HFF-Myc (cell line): ENCODE data around the gene SLC27A3.

Experiments used
- DNase-seq: peaks from one replicate; pipeline ENCODE4 v3.0.0-alpha.2; 2011; ENCODE audit warnings: low read depth; ENCODE audit errors: extremely low read depth
- H3K4me3 ChIP-seq: replicated peaks from 2 replicates; pipeline ENCODE4 v1.5.1; 2011; ENCODE audit warnings: low read depth, mild to moderate bottlenecking, control low read depth, low read length
- TF ChIP-seq, protein P1 (sequence below): IDR thresholded peaks from 2 replicates; pipeline ENCODE4 v1.5.1; 2012; ENCODE audit warnings: mild to moderate bottlenecking, low read depth, low read length, control low read depth; ENCODE audit errors: missing control alignments

Gene SLC27A3, protein sequence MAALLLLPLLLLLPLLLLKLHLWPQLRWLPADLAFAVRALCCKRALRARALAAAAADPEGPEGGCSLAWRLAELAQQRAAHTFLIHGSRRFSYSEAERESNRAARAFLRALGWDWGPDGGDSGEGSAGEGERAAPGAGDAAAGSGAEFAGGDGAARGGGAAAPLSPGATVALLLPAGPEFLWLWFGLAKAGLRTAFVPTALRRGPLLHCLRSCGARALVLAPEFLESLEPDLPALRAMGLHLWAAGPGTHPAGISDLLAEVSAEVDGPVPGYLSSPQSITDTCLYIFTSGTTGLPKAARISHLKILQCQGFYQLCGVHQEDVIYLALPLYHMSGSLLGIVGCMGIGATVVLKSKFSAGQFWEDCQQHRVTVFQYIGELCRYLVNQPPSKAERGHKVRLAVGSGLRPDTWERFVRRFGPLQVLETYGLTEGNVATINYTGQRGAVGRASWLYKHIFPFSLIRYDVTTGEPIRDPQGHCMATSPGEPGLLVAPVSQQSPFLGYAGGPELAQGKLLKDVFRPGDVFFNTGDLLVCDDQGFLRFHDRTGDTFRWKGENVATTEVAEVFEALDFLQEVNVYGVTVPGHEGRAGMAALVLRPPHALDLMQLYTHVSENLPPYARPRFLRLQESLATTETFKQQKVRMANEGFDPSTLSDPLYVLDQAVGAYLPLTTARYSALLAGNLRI

DNA sequence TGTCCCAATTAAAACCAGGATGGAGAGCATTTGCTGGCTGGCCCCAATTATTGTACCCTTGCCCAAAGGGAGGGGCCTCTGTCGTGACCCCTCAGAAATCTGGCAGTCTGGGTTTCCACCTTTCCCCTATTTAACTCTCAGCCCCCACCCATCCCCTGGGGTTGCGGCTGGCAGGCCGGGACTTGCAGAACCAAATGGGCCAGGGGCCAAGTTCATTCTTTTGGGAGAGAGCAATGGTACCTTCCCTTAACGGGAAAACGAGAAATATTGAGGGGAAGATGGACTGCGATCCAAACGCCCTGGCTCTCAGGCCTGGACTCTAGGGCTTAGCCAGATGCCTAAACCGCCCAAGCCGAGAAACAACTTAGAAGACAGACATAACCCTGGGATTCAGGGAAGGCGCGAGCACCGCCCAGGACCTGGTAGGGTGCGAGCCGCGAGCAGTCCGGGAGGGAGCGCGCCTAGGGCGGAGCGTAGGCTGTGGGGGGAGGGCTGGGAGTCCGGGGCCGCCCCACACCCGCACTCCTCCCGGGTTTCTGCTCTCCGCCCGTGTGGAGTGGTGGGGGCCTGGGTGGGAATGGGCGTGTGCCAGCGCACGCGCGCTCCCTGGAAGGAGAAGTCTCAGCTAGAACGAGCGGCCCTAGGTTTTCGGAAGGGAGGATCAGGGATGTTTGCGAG lies at the start of gene SLC27A3:
Gene SLC27A3, plus strand, starts transcription at position 628 of the 678 bp plus-strand sequence. CDS start 91 bp downstream, outside the sequence.
- TF ChIP-seq, protein P1, sequence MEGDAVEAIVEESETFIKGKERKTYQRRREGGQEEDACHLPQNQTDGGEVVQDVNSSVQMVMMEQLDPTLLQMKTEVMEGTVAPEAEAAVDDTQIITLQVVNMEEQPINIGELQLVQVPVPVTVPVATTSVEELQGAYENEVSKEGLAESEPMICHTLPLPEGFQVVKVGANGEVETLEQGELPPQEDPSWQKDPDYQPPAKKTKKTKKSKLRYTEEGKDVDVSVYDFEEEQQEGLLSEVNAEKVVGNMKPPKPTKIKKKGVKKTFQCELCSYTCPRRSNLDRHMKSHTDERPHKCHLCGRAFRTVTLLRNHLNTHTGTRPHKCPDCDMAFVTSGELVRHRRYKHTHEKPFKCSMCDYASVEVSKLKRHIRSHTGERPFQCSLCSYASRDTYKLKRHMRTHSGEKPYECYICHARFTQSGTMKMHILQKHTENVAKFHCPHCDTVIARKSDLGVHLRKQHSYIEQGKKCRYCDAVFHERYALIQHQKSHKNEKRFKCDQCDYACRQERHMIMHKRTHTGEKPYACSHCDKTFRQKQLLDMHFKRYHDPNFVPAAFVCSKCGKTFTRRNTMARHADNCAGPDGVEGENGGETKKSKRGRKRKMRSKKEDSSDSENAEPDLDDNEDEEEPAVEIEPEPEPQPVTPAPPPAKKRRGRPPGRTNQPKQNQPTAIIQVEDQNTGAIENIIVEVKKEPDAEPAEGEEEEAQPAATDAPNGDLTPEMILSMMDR: no peak
- DNase-seq: no peak
- H3K4me3 ChIP-seq: peak within 1 kb of the TSS; percentile 56

DNA sequence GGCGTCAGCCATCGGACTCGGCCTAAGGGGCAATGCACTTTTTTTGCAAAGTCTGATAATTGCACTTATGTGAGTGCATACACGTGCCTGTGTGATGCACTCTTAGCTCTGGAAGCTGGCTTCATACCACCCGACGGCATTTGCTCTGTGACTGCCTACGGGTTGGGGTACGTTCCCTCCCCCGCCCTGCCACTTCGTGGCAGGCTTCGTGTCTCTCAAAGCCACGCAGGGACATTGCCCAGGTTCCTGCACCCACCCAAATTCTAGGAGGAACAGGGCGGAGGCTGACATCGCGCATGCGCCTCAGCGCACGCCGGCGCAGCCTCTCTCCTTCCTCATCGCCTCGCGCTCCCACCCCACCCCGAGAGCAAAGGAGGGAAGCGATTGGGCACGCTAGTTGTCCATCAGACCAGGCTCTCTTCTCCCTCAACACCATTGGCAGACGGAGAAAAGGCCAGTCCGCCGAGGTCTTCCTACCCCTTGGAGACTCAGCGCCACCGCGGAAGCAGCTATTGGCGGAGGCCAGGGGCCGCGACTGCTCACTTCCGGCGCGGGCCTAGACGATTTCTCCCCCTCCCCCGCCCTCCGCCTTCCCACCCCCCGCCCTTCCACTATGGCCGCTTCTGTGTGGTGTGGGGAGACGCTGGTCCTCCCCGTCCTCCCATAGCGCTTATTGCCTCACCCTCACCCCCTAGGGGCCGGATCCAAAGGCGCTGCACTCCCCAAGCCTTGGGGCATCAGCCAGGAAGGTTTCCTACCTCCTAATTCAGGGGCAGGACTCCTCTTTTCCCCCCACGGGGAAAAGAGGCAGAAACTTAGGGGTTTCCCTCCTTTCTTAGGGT lies 47.5 kb upstream of the SLC27A3 start, which contains the start of gene INTS3:
Gene INTS3, plus strand, starts transcription at position 588 of the 842 bp plus-strand sequence. CDS start 585 bp downstream, outside the sequence.
- DNase-seq: peak; percentile 100
- TF ChIP-seq, protein P1: no peak
- H3K4me3 ChIP-seq: peak within 1 kb of the TSS; percentile 97

DNA sequence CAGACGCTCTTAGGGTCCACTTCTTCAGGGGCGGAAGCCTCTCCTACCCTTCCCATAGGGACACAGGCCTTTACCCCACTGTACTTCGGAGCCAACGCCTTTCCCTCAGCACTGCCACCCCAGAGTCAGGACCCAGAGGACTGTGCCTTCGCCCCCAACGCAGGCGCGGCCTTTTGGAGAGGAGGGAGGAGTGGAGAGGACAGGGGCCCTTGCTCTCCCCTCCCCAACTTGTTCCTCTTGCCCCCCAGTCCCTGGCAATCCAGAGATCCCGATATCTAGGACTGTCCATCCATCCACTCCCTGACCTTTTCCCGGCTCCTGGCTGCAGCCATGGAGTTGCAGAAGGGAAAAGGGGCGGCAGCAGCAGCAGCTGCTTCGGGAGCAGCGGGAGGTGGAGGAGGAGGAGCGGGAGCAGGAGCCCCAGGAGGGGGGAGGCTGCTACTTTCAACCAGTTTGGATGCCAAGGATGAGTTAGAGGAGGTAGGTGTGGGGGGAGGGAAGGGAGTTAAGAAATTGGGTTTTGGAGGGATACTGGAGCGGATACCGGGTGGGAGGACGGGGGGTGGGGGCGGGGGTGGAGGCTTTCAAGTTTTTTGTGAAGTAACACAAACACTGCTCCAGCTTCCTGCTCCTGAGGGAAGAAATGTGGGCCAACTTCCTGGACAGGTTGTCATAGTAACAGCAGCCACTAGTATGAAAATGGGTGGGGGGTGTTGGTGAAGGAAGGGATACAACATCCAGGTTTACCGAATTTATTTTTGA lies 46.7 kb upstream of the SLC27A3 start:
- no peak for DNase-seq
- H3K4me3 ChIP-seq: peak overlapping the region; percentile 97
- TF ChIP-seq, protein P1: no peak

DNA sequence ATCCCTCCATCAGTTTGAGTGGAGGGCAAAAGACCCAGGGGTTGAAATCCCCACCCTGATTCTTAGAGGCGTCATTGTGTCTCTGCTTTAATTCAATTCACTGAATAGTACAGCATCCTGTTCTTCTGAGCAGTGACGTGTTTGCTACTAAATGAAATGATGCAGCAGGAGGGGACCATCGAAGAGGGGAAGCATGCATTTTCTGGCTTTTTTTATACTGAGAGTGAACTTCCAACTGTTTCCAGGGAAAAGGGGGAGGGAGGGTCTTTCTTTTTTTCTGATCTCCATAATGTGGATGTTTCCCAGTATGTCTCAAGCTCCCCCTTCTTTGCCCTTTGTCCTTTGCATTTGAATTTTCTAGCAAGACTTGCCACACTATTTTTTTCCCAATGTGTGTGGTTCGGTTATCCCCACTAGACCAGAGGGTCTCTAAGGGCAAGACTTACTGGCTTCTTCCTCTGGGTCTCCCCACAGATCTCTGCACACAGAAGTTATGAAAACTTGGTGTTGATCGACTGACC lies 44.7 kb upstream of the SLC27A3 start:
- TF ChIP-seq, protein P1: no peak
- H3K4me3 ChIP-seq: no peak overlapping the region
- no peak for DNase-seq

DNA sequence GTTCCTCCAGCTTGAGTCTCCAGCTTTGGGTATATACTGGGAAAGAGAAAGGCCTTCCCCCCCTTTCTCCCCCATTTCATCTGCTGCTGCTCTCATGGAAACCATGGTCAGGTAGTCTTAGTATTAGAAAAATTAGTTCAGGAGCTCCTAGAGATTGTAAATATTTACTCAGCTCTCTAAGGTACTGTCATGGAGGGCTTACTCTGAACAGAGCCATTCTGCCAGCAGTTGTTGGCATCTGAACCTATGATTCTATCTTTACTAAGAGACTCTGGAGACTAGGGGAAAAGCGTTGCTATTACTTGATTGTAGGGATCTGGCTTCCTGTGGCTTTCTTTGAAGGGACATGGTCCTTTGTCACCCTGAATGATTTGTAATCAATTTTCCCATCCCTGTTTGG lies 41.2 kb upstream of the SLC27A3 start:
- DNase-seq: no peak
- TF ChIP-seq, protein P1: no peak

More for the DNA sequence above, 41.2 kb upstream of the SLC27A3 start:
- H3K4me3 ChIP-seq: no peak overlapping the region
